Middle frontal gyrus (tissue), 1 donor: ENCODE measurements around the gene GJC2.

Experiments
- DNase-seq: peaks from one replicate; pipeline ENCODE4 v3.0.0-alpha.2; 2015; ENCODE audit warnings: low spot score; ENCODE audit errors: extremely low spot score

Gene GJC2

GRCh38 chr1:228144993-228145343 lies 4.8 kb upstream of the GJC2 start:
- no peak for DNase-seq

- DNase-seq = no peak
These were observed 4.0 kb upstream of the GJC2 start for GRCh38 chr1:228145463-228146416.

GRCh38 chr1:228146417-228147150 lies 3.1 kb upstream of the GJC2 start:
- DNase-seq = no peak

GRCh38 chr1:228147151-228147693 lies 2.5 kb upstream of the GJC2 start:
- no peak for DNase-seq

- no peak for DNase-seq
These were observed 2.0 kb upstream of the GJC2 start for GRCh38 chr1:228147768-228148167.

- no peak for DNase-seq
These were observed 1.4 kb upstream of the GJC2 start for GRCh38 chr1:228148196-228148861.

GRCh38 chr1:228148935-228149405 lies 760 bp upstream of the GJC2 start:
- DNase-seq = no peak

- no peak for DNase-seq
These were observed 360 bp downstream of the GJC2 start for GRCh38 chr1:228150120-228150460.

GRCh38 chr1:228150461-228151179 lies 890 bp downstream of the GJC2 start:
- no peak for DNase-seq

GRCh38 chr1:228151180-228151925 lies 1.6 kb downstream of the GJC2 start:
- DNase-seq = no peak

- DNase-seq = no peak
These were observed 2.6 kb downstream of the GJC2 start for GRCh38 chr1:228152097-228152917.

- DNase-seq = no peak
These were observed 3.2 kb downstream of the GJC2 start for GRCh38 chr1:228152918-228153258.

GRCh38 chr1:228154021-228154669 lies 4.4 kb downstream of the GJC2 start:
- DNase-seq = no peak

- no peak for DNase-seq
These were observed 5.2 kb downstream of the GJC2 start for GRCh38 chr1:228154670-228155571.

- DNase-seq = no peak
These were observed 6.1 kb downstream of the GJC2 start for GRCh38 chr1:228155596-228156514.

GRCh38 chr1:228156515-228156881 lies 6.8 kb downstream of the GJC2 start:
- DNase-seq = no peak
